GM19455 (cell line): Measurements from ENCODE around the gene SLC6A9.

Experiments
- ATAC-seq: cut with Tn5 transposase; IDR thresholded peaks from one replicate; pipeline ENCODE4 v1.9.1; 2021; ENCODE audit not compliant: unreplicated experiment

Gene SLC6A9

GRCh38 chr1:43973981-43974442 is 57.2 kb downstream of the SLC6A9 start:
- peak; percentile 2 for ATAC-seq

- ATAC-seq: no peak
Measured at GRCh38 chr1:43971336-43971980, 59.8 kb downstream of the SLC6A9 start.

GRCh38 chr1:43970911-43971310 is 60.4 kb downstream of the SLC6A9 start:
- ATAC-seq: no peak

GRCh38 chr1:43970502-43970901 is 60.8 kb downstream of the SLC6A9 start:
- no peak for ATAC-seq

- ATAC-seq: peak; percentile 71
Measured at GRCh38 chr1:43969746-43970466, 61.4 kb downstream of the SLC6A9 start, which contains the start of gene DPH2. Gene DPH2 (plus strand): TSS chr1:43970010. CDS start chr1:43970176, 166 bp downstream.

- ATAC-seq: peak; percentile 2
Measured at GRCh38 chr1:43969416-43969745, 61.9 kb downstream of the SLC6A9 start.

GRCh38 chr1:43968348-43968948 is 62.8 kb downstream of the SLC6A9 start:
- ATAC-seq: no peak

GRCh38 chr1:43965316-43965715 is 65.9 kb downstream of the SLC6A9 start:
- ATAC-seq: no peak

- ATAC-seq: no peak
Measured at GRCh38 chr1:43963890-43964289, 67.4 kb downstream of the SLC6A9 start.

GRCh38 chr1:43963006-43963405 is 68.3 kb downstream of the SLC6A9 start:
- no peak for ATAC-seq

- ATAC-seq: no peak
Measured at GRCh38 chr1:43962324-43962723, 68.9 kb downstream of the SLC6A9 start.

GRCh38 chr1:43961692-43962091 is 69.6 kb downstream of the SLC6A9 start:
- ATAC-seq: no peak

- no peak for ATAC-seq
Measured at GRCh38 chr1:43960798-43961197, 70.5 kb downstream of the SLC6A9 start.

GRCh38 chr1:43958351-43959255 is 72.7 kb downstream of the SLC6A9 start:
- no peak for ATAC-seq

GRCh38 chr1:43957407-43958040 is 73.7 kb downstream of the SLC6A9 start:
- no peak for ATAC-seq

GRCh38 chr1:43956234-43956633 is 75.0 kb downstream of the SLC6A9 start:
- no peak for ATAC-seq

- ATAC-seq: no peak
Measured at GRCh38 chr1:43954036-43954435, 77.2 kb downstream of the SLC6A9 start.

- ATAC-seq: no peak
Measured at GRCh38 chr1:43953361-43953760, 77.9 kb downstream of the SLC6A9 start.

GRCh38 chr1:43952731-43953346 is 78.4 kb downstream of the SLC6A9 start:
- no peak for ATAC-seq
